ENCODE results near the gene AAGAB. TPM values are rescaled to one million over a fixed set of nuclear protein-coding genes. Genes with fewer than 3 reads are reported as not detected.
A peak's percentile ranks its signal among the peaks of the same experiment; 100 is the strongest.
"Not testable (repeated sequence)": the region's sequence is repeated elsewhere in the genome, so short reads cannot be mapped to it uniquely, and the experiment has no call there.

Gene AAGAB
- total and polyA plus RNA-seq, 4 donors, result 40.9 to 47.6 (median 42.9) TPM

- Histone ChIP-seq H3K27ac (ENCODE audit: low read depth, low read length) (no peak overlapping the region), H3K27me3 (ENCODE audit: control insufficient read depth, insufficient read depth, low read length) (no peaks in the 10 kb centered on the region), H3K4me3 (ENCODE audit: low read depth, low read length) (no peak overlapping the region), H3K9me3 (ENCODE audit: control insufficient read depth, insufficient read depth, low read length) (no peaks in the 10 kb centered on the region), H3K36me3 (ENCODE audit: control insufficient read depth, insufficient read depth, low read length) (no peaks in the 10 kb centered on the region), H3K4me1 (ENCODE audit: control insufficient read depth, insufficient read depth, low read length) (no peaks in the 10 kb centered on the region)
- DNase-seq (ENCODE audit: low read depth in 4 of 6, low spot score in 6 of 6), result no peak
- no CpG with 5 or more reads among the region's 1 CpG for WGBS (ENCODE audit: insufficient coverage)
Observed at GRCh38 chr15:67281714-67282113, 27.3 kb upstream of the AAGAB start.

- Histone ChIP-seq H3K27me3 (ENCODE audit: control insufficient read depth, insufficient read depth, low read length) (no peaks in the 10 kb centered on the region), H3K9me3 (ENCODE audit: control insufficient read depth, insufficient read depth, low read length) (no peaks in the 10 kb centered on the region), H3K4me1 (ENCODE audit: control insufficient read depth, insufficient read depth, low read length) (no peaks in the 10 kb centered on the region), H3K4me3 (ENCODE audit: low read depth, low read length) (no peak overlapping the region), H3K36me3 (ENCODE audit: control insufficient read depth, insufficient read depth, low read length) (no peaks in the 10 kb centered on the region), H3K27ac (ENCODE audit: low read depth, low read length) (no peak overlapping the region)
- whole genome bisulfite sequencing (ENCODE audit: insufficient coverage), result no CpG with 5 or more reads among the region's 2 CpGs
- DNase-seq (ENCODE audit: low read depth in 4 of 6, low spot score in 6 of 6), result no peak
Observed at GRCh38 chr15:67280217-67280616, 25.8 kb upstream of the AAGAB start.

DNA sequence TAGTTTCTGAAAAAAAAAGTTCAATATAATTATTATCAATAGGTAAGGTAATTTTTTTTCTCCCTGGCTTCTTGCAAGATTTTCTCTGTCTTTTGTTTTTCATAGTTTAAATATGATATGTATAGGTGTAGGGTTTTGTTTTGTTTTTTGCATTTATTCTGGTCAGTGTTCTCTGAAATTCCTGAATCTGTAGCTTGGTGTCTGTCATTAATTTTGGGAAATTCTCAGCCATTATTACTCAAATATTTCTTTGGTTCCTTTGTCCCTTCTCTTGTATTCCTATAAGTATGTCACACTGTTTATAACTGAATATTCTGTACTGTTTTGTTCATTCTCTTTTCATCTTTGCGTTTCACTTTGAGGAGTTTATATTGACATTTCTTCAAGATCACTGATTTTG is 22.2 kb upstream of the AAGAB start:
- Histone ChIP-seq H3K9me3 (ENCODE audit: control insufficient read depth, insufficient read depth, low read length) (peaks cover 2% of the 10 kb centered on the region), H3K4me3 (ENCODE audit: low read depth, low read length) (no peak overlapping the region), H3K27me3 (ENCODE audit: control insufficient read depth, insufficient read depth, low read length) (no peaks in the 10 kb centered on the region), H3K4me1 (ENCODE audit: control insufficient read depth, insufficient read depth, low read length) (no peaks in the 10 kb centered on the region), H3K36me3 (ENCODE audit: control insufficient read depth, insufficient read depth, low read length) (no peaks in the 10 kb centered on the region), H3K27ac (ENCODE audit: low read depth, low read length) (no peak overlapping the region)
- no peak for DNase-seq (ENCODE audit: low read depth in 4 of 6, low spot score in 6 of 6)
- no CpG with 5 or more reads among the region's 1 CpG for WGBS (ENCODE audit: insufficient coverage)

GRCh38 chr15:67274236-67274635 is 19.8 kb upstream of the AAGAB start:
- Histone ChIP-seq H3K9me3 (ENCODE audit: control insufficient read depth, insufficient read depth, low read length) (peaks cover 2% of the 10 kb centered on the region), H3K4me3 (ENCODE audit: low read depth, low read length) (no peak overlapping the region), H3K27me3 (ENCODE audit: control insufficient read depth, insufficient read depth, low read length) (no peaks in the 10 kb centered on the region), H3K27ac (ENCODE audit: low read depth, low read length) (no peak overlapping the region), H3K4me1 (ENCODE audit: control insufficient read depth, insufficient read depth, low read length) (no peaks in the 10 kb centered on the region), H3K36me3 (ENCODE audit: control insufficient read depth, insufficient read depth, low read length) (no peaks in the 10 kb centered on the region)
- WGBS (ENCODE audit: insufficient coverage), result 100% methylated on average over 1 of the region's 1 CpG
- DNase-seq (ENCODE audit: low read depth in 4 of 6, low spot score in 6 of 6), result no peak

DNA sequence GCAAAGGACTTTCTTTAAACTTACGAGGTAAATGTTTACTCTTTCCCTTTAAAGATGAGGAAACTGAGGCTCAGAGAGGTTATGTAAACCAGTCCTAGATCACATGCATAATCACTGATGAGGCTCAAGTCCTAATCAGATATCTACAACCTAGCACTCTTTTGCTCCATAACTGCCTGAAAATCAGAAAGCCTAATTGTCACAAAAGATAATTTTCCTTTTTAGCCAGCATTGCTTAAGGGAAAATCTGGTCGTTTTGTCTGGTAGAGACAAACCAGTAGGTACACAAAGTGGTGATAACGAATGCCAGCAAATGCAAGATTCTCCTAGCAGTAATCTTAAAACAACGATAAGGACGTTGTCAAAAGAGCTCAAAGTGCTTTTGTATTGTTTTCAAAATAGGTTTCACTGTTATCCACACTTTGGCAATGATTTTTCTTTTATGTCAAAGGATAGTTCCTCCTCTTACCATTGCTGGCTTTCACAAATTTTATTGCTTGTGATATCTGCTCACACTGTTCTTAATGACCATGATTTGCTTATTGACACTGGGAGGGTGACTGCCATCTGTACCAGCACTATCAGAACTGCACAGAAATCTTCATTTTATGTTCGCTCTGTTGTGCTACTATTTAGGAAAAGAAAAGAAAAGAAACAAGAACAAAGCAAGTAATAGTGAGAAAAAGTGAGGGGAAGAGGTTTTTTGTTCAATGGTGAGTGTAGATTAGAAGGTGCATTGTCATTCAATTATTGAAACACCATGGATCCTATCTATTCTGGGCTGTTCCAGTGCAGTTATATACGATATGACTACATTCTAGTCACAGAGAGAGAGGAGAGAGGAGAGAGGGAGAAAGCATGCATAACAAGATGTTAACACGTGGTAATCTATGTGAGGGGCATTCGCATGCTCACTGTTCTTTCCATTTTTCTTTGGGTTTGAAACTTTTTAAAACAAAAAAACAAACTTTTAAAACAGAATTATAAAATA is 13.8 kb upstream of the AAGAB start:
- 78% methylated on average over 2 of the region's 9 CpGs for WGBS (ENCODE audit: insufficient coverage)
- peak in 1 of 6 donors; percentile 30 for DNase-seq (ENCODE audit: low read depth in 4 of 6, low spot score in 6 of 6)

GRCh38 chr15:67267440-67267839 is 13.0 kb upstream of the AAGAB start:
- H3K4me1 ChIP-seq (ENCODE audit: control insufficient read depth, insufficient read depth, low read length), result no peaks in the 10 kb centered on the region
- peaks cover 1% of the 10 kb centered on the region for H3K9me3 ChIP-seq (ENCODE audit: control insufficient read depth, insufficient read depth, low read length)
- no peak overlapping the region for H3K27ac ChIP-seq (ENCODE audit: low read depth, low read length)
- no peaks in the 10 kb centered on the region for H3K27me3 ChIP-seq (ENCODE audit: control insufficient read depth, insufficient read depth, low read length)
- no peaks in the 10 kb centered on the region for H3K36me3 ChIP-seq (ENCODE audit: control insufficient read depth, insufficient read depth, low read length)
- 46% methylated on average over 3 of the region's 3 CpGs for WGBS (ENCODE audit: insufficient coverage)
- peak in 1 of 6 donors; percentile 7 for DNase-seq (ENCODE audit: low read depth in 4 of 6, low spot score in 6 of 6)
- H3K4me3 ChIP-seq (ENCODE audit: low read depth, low read length), result no peak overlapping the region

More for the DNA sequence above, 13.8 kb upstream of the AAGAB start:
- Histone ChIP-seq H3K4me3 (ENCODE audit: low read depth, low read length) (no peak overlapping the region), H3K27ac (ENCODE audit: low read depth, low read length) (no peak overlapping the region), H3K9me3 (ENCODE audit: control insufficient read depth, insufficient read depth, low read length) (peaks cover 2% of the 10 kb centered on the region), H3K36me3 (ENCODE audit: control insufficient read depth, insufficient read depth, low read length) (no peaks in the 10 kb centered on the region), H3K27me3 (ENCODE audit: control insufficient read depth, insufficient read depth, low read length) (no peaks in the 10 kb centered on the region), H3K4me1 (ENCODE audit: control insufficient read depth, insufficient read depth, low read length) (no peaks in the 10 kb centered on the region)

DNA sequence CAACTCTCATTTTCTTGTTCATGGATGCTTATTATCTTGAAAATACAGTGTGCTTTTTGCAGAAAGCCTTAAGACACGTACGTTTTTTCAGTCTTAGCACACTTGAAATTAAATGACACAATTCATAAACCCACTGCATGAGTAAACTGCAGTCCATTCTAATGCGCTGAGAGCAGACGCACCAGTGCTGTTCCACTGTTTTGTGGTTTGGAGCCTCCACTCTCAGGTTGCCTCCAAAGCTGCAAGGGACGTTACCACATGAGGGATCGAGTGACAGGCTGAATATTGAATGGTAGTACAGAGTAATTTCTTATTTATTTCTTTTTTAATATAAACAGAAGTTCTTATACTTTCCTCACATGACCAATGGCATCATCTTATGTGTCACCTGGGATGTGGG is 12.4 kb upstream of the AAGAB start:
- no peaks in the 10 kb centered on the region for H3K27me3 ChIP-seq (ENCODE audit: control insufficient read depth, insufficient read depth, low read length)
- no peaks in the 10 kb centered on the region for H3K9me3 ChIP-seq (ENCODE audit: control insufficient read depth, insufficient read depth, low read length)
- H3K4me3 ChIP-seq (ENCODE audit: low read depth, low read length), result no peak overlapping the region
- H3K36me3 ChIP-seq (ENCODE audit: control insufficient read depth, insufficient read depth, low read length), result no peaks in the 10 kb centered on the region
- no CpG with 5 or more reads among the region's 6 CpGs for WGBS (ENCODE audit: insufficient coverage)
- no peak for DNase-seq (ENCODE audit: low read depth in 4 of 6, low spot score in 6 of 6)
- no peaks in the 10 kb centered on the region for H3K4me1 ChIP-seq (ENCODE audit: control insufficient read depth, insufficient read depth, low read length)
- H3K27ac ChIP-seq (ENCODE audit: low read depth, low read length), result no peak overlapping the region

DNA sequence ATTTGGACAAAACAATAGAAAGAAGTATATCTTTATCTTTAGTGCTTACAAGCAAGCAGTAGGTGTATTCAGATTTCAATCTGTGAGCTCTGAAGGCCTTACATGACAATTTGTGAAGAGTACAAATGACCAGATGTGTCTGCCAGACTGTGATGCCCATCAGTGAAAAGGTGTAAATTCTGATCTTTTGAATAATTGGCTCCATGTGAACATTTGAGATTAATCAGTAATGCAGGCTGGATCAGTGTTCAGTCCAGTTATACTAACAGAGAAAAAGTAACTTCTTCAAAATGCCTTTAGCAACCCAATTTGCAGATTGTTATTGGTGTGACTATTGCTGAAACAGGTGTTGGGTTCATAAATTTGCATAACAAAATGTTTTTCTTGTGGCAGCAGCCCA is 5.3 kb upstream of the AAGAB start:
- Histone ChIP-seq H3K9me3 (ENCODE audit: control insufficient read depth, insufficient read depth, low read length) (no peaks in the 10 kb centered on the region), H3K27ac (ENCODE audit: low read depth, low read length) (no peak overlapping the region), H3K4me1 (ENCODE audit: control insufficient read depth, insufficient read depth, low read length) (no peaks in the 10 kb centered on the region), H3K4me3 (ENCODE audit: low read depth, low read length) (no peak overlapping the region), H3K27me3 (ENCODE audit: control insufficient read depth, insufficient read depth, low read length) (no peaks in the 10 kb centered on the region), H3K36me3 (ENCODE audit: control insufficient read depth, insufficient read depth, low read length) (no peaks in the 10 kb centered on the region)
- no peak for DNase-seq (ENCODE audit: low read depth in 4 of 6, low spot score in 6 of 6)

DNA sequence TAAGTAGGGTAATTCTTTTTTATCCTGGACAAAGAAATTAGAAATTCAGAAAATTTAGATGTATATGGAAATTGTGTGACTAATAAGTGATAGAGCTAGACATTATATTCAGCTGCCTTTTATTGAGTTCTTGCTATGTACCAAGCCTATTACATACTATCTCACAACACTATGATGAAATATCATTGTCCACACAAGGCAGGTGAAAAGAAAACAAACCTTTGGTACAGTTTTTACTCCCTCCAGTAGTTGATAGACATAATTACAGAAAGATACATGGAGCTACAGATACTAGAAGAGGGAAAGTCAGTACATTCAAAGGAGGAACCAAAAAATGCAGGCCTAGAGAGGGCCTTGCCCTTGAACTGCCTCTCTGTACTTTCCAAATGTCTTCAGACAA is 4.9 kb upstream of the AAGAB start:
- Histone ChIP-seq H3K36me3 (ENCODE audit: control insufficient read depth, insufficient read depth, low read length) (no peaks in the 10 kb centered on the region), H3K4me3 (ENCODE audit: low read depth, low read length) (no peak overlapping the region), H3K27me3 (ENCODE audit: control insufficient read depth, insufficient read depth, low read length) (no peaks in the 10 kb centered on the region), H3K9me3 (ENCODE audit: control insufficient read depth, insufficient read depth, low read length) (no peaks in the 10 kb centered on the region), H3K4me1 (ENCODE audit: control insufficient read depth, insufficient read depth, low read length) (no peaks in the 10 kb centered on the region), H3K27ac (ENCODE audit: low read depth, low read length) (no peak overlapping the region)
- DNase-seq (ENCODE audit: low read depth in 4 of 6, low spot score in 6 of 6), result no peak

GRCh38 chr15:67258412-67258811 is 4.0 kb upstream of the AAGAB start:
- DNase-seq (ENCODE audit: low read depth in 4 of 6, low spot score in 6 of 6); H3K27me3 ChIP-seq (ENCODE audit: control insufficient read depth, insufficient read depth, low read length); H3K9me3 ChIP-seq (ENCODE audit: control insufficient read depth, insufficient read depth, low read length); H3K27ac ChIP-seq (ENCODE audit: low read depth, low read length); H3K36me3 ChIP-seq (ENCODE audit: control insufficient read depth, insufficient read depth, low read length); H3K4me3 ChIP-seq (ENCODE audit: low read depth, low read length); H3K4me1 ChIP-seq (ENCODE audit: control insufficient read depth, insufficient read depth, low read length): not testable (repeated sequence)
- 92% methylated on average over 2 of the region's 3 CpGs for WGBS (ENCODE audit: insufficient coverage)
